Sciatic nerve (tissue), 2 donors: ENCODE results near the gene RPL13A. TPM values are rescaled to one million over a fixed set of nuclear protein-coding genes. Genes with fewer than 3 reads are reported as not detected.

Experiments
- ATAC-seq: fragments of 200-7000 bp; cut with Tn5 transposase; one replicate; pipeline ENCODE4 v1.9.1; 2020; ENCODE audit warnings: mild to moderate bottlenecking, moderate library complexity
- DNase-seq: peaks from one replicate; pipeline ENCODE4 v3.0.0-alpha.2; 2020; ENCODE audit warnings: low spot score
- intact Hi-C: fragments of 100-400 bp; cut with DNase I; formaldehyde crosslinking; loops from one replicate; pipeline ENCODE4 v1.14.2; 2022
- total RNA-seq: library from RNA; stranded (reverse); fragmentation: NEBNext Ultra II Directional; extraction: Animal tissue kit (Norgen Biotek cat#: 25700); gene quantifications from one replicate; pipeline ENCODE4 v1.2.1, GENCODE V29; 2021
- donor health status: DM: no; HTN: no; CAD: no.
- donor health status: DM: no; HTN: no; CAD: no.

The RPL13A gene
- total RNA-seq, 1 donor from 2014 or later, result 1,735 TPM

GRCh38 chr19:49496574-49497008 is 9.2 kb downstream of the RPL13A start:
- intact Hi-C loops, result no loop called here
- ATAC-seq (no peak), DNase-seq (no peak)

- no peak for ATAC-seq
- intact Hi-C loops, result no loop called here
- peak; percentile 74 for DNase-seq
These were observed 9.8 kb downstream of the RPL13A start for GRCh38 chr19:49497047-49497788.

GRCh38 chr19:49497789-49498103 is 10.3 kb downstream of the RPL13A start:
- ATAC-seq (no peak), DNase-seq (no peak)
- intact Hi-C loops, result no loop called here

GRCh38 chr19:49498475-49498874 is 11.1 kb downstream of the RPL13A start:
- ATAC-seq (no peak), DNase-seq (no peak)
- intact Hi-C loops, result no loop called here

GRCh38 chr19:49499030-49499670 is 11.7 kb downstream of the RPL13A start:
- no peak for ATAC-seq
- DNase-seq, result no peak
- intact Hi-C loops, result no loop called here

- intact Hi-C loops, result no loop called here
- peak; percentile 77 for ATAC-seq
- DNase-seq, result no peak
These were observed 15.6 kb downstream of the RPL13A start for GRCh38 chr19:49502866-49503581.

- ATAC-seq, result no peak
- intact Hi-C loops, result no loop called here
These were observed 16.2 kb downstream of the RPL13A start for GRCh38 chr19:49503582-49503962.

GRCh38 chr19:49506575-49507105 is 19.2 kb downstream of the RPL13A start:
- peak; percentile 46 for ATAC-seq
- intact Hi-C loops, result loop anchor here (5.0 kb wide), 1 partner anchor 36 kb away; no protein-coding TSS in a partner anchor
- no peak for DNase-seq

More at GRCh38 chr19:49503582-49503962, 16.2 kb downstream of the RPL13A start:
- DNase-seq, result no peak

- intact Hi-C loops, result loop anchor here (5.0 kb wide), 1 partner anchor 34 kb away; no protein-coding TSS in a partner anchor
- ATAC-seq (no peak), DNase-seq (no peak)
These were observed 20.5 kb downstream of the RPL13A start for GRCh38 chr19:49507803-49508494.

- peak; percentile 84 for DNase-seq
- intact Hi-C loops, result no loop called here
- ATAC-seq, result peak; percentile 84
These were observed 25.8 kb downstream of the RPL13A start for GRCh38 chr19:49512970-49513745.

- no peak for ATAC-seq
- no peak for DNase-seq
- intact Hi-C loops, result no loop called here
These were observed 26.3 kb downstream of the RPL13A start for GRCh38 chr19:49513746-49514118.

GRCh38 chr19:49514151-49514550 is 26.7 kb downstream of the RPL13A start:
- intact Hi-C loops, result no loop called here
- DNase-seq (no peak), ATAC-seq (no peak)

- DNase-seq (no peak), ATAC-seq (peak; percentile 22)
- intact Hi-C loops, result no loop called here
These were observed 28.4 kb downstream of the RPL13A start for GRCh38 chr19:49515767-49516166.

- DNase-seq (no peak), ATAC-seq (no peak)
- intact Hi-C loops, result no loop called here
These were observed 30.6 kb downstream of the RPL13A start for GRCh38 chr19:49518033-49518432.

GRCh38 chr19:49520705-49521319 is 33.4 kb downstream of the RPL13A start:
- DNase-seq (no peak), ATAC-seq (peak; percentile 69)
- intact Hi-C loops, result no loop called here

- intact Hi-C loops, result no loop called here
- ATAC-seq, result no peak
- no peak for DNase-seq
These were observed 37.5 kb downstream of the RPL13A start for GRCh38 chr19:49524812-49525455.

- intact Hi-C loops, result no loop called here
- DNase-seq, result peak; percentile 80
- peak; percentile 38 for ATAC-seq
These were observed 40.9 kb downstream of the RPL13A start for GRCh38 chr19:49528211-49528771.
